Upper lobe of left lung (tissue), 4 donors: ENCODE data around the gene MOB3C.

ENCODE experiments used
- CTCF ChIP-seq, 6 experiments: fragments of 450-650 bp in 4 of 6; fragments of 200-600 bp in 2 of 6; sonication (generic) in 2 of 6; IDR thresholded peaks; one replicate each; pipeline ENCODE4 v1.5.1; 2016 to 2019; ENCODE audit warnings: antibody characterized with exemption in 6 of 6
- EP300 ChIP-seq, 4 donors: sonication (generic); formaldehyde crosslinking; IDR thresholded peaks; one replicate each; pipeline ENCODE4 v1.5.1; 2017; ENCODE audit warnings: antibody characterized with exemption in 4 of 4, control low read depth in 2 of 4
- POLR2A ChIP-seq, 4 donors: fragments of 450-650 bp; IDR thresholded peaks; one replicate each; pipeline ENCODE4 v1.5.1; 2016 to 2017; ENCODE audit warnings: antibody characterized with exemption in 4 of 4, mild to moderate bottlenecking in 2 of 4

GRCh38 chr1:46594063-46594462, 22.5 kb downstream of the MOB3C start:
- TF ChIP-seq POLR2A (IDR thresholded peaks at IDR 0.05) (no peak), CTCF (IDR thresholded peaks at IDR 0.05) (no peak), EP300 (IDR thresholded peaks at IDR 0.05) (no peak)
